ENCODE measurements around the gene PRPF19. TPM values are rescaled to one million over a fixed set of nuclear protein-coding genes. Genes with fewer than 3 reads are reported as not detected.

Gene PRPF19
- total and polyA plus RNA-seq, 10 of the 15 experiments (the other 5 are each of a cell fraction or from before 2014, with no cell fraction given) = 8.7 to 170 (median 61.3) TPM

DNA sequence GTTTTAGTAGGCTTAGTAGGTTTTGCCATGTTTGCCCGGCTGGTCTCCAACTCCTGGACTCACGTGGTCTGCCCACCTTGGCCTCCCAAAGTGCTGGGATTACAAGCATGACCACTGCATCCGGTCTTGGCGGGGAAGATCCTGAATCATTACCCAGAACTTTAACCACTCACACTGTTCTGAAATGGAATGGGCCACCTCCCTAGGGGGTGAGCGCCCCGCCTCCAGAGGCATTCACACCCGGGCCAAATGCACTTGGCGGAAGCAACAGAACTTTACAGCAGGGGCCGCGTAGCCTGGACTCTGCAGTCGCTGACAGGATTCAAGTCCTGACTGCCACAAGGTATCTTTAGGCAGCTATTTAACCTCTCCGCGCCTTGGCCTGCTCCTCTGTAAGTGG lies 59.1 kb downstream of the PRPF19 start:
- peaks cover 8 to 27% of the 10 kb centered on the region in 2 experiments for H3K36me3 ChIP-seq (ENCODE audit: control insufficient read depth in 2 of 2, insufficient read depth in 2 of 2, low read length in 1 of 2)
- intact Hi-C loops (cut with micrococcal nuclease; ENCODE audit: unreplicated experiment) (loop anchor here (10.0 kb wide), 1 partner anchor 108 kb away; the partner anchor contains the start of gene SLC15A3), in situ Hi-C loops (cut with MboI) (no loop called here)
- no peak for DNase-seq (ENCODE audit: low read depth, low spot score)
- WGBS (ENCODE audit: insufficient coverage, insufficient replicate concordance, low lambda C conversion rate, missing lambda C conversion rate) = 82% methylated on average over 13 of the region's 13 CpGs
- CTCF ChIA-PET = interaction anchor here (3.2 kb wide), 1 partner anchor 16 kb away, joined by 18 read pairs; no protein-coding TSS in a partner anchor
- H3K4me3 ChIP-seq = no peak overlapping the region
- SMC1A ChIA-PET (ENCODE audit: uncharacterized antibody, unreplicated experiment) = no interaction called here
- RAD21 ChIA-PET (ENCODE audit: unreplicated experiment) = no interaction called here
- FAIRE-seq = no peak
- no peak overlapping the region for H3K4me2 ChIP-seq (ENCODE audit: control insufficient read depth, insufficient read depth)
- H3K27ac ChIP-seq (ENCODE audit: control insufficient read depth, insufficient read depth) = no peak overlapping the region
- peaks cover 38% of the 10 kb centered on the region for H3K79me2 ChIP-seq (ENCODE audit: control insufficient read depth, insufficient read depth, low read length)
- no peak overlapping the region for H3K9ac ChIP-seq (ENCODE audit: control insufficient read depth, insufficient read depth, low read length)
- BruUV-seq (replicated peaks) = no TSS peak
- no peaks in the 10 kb centered on the region for H4K20me1 ChIP-seq (ENCODE audit: control insufficient read depth, insufficient read depth)
- H3K4me1 ChIP-seq (ENCODE audit: control insufficient read depth, insufficient read depth, low read length) = no peaks in the 10 kb centered on the region
- ATAC-seq = no peak
- H2AFZ ChIP-seq (ENCODE audit: control insufficient read depth, low read depth, low read length) = no peak overlapping the region
- H3K27me3 ChIP-seq (replicated peaks in 1 of 2; ENCODE audit: control insufficient read depth in 2 of 2, insufficient read depth in 2 of 2, low read length in 1 of 2) = no peaks in the 10 kb centered on the region
- POLR2A ChIA-PET = no interaction called here
- no peaks in the 10 kb centered on the region for H3K9me3 ChIP-seq (replicated peaks; ENCODE audit: control insufficient read depth, insufficient read depth, low read length)
- TF ChIP-seq EP300 (IDR thresholded peaks at IDR 0.05; ENCODE audit: borderline replicate concordance in 1 of 2, control insufficient read depth in 1 of 2, low read depth in 2 of 2, low read length in 2 of 2) = no peak
- no peak for TF ChIP-seq CREB1 (IDR thresholded peaks at IDR 0.05; ENCODE audit: low read depth)
- no peak for TF ChIP-seq BACH1 (IDR thresholded peaks at IDR 0.05; ENCODE audit: borderline replicate concordance)
- TF ChIP-seq RB1 (IDR thresholded peaks at IDR 0.05; ENCODE audit: borderline replicate concordance) = no peak
- no peak for TF ChIP-seq SPI1 (IDR thresholded peaks at IDR 0.05; ENCODE audit: borderline replicate concordance, insufficient read depth, low read depth, low read length)
- no peak for TF ChIP-seq CHD2 (IDR thresholded peaks at IDR 0.05; ENCODE audit: borderline replicate concordance, low read depth, low read length)
- TF ChIP-seq FOS (IDR thresholded peaks at IDR 0.05; ENCODE audit: borderline replicate concordance, extremely low read depth, insufficient read length) = no peak
- TF ChIP-seq, protein P1, sequence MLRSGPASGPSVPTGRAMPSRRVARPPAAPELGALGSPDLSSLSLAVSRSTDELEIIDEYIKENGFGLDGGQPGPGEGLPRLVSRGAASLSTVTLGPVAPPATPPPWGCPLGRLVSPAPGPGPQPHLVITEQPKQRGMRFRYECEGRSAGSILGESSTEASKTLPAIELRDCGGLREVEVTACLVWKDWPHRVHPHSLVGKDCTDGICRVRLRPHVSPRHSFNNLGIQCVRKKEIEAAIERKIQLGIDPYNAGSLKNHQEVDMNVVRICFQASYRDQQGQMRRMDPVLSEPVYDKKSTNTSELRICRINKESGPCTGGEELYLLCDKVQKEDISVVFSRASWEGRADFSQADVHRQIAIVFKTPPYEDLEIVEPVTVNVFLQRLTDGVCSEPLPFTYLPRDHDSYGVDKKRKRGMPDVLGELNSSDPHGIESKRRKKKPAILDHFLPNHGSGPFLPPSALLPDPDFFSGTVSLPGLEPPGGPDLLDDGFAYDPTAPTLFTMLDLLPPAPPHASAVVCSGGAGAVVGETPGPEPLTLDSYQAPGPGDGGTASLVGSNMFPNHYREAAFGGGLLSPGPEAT (IDR thresholded peaks at IDR 0.05; ENCODE audit: low read depth) = no peak
- TF ChIP-seq HSF1 (IDR thresholded peaks at IDR 0.05; ENCODE audit: low read depth, low read length) = no peak
- no peak for TF ChIP-seq STAT3 (IDR thresholded peaks at IDR 0.05; ENCODE audit: low read depth, low read length)
- TF ChIP-seq ELK1 (IDR thresholded peaks at IDR 0.05; ENCODE audit: low read depth, low read length) = no peak
- no peak for TF ChIP-seq ZNF687 (IDR thresholded peaks at IDR 0.05)

All from GM12878 (cell line).